HG03469 (cell line): ENCODE measurements around the gene CNTNAP2.
"Not testable (repeated sequence)": the region's sequence is repeated elsewhere in the genome, so short reads cannot be mapped to it uniquely, and the experiment has no call there.

Experiments used
- ATAC-seq: cut with Tn5 transposase; IDR thresholded peaks from one replicate; pipeline ENCODE4 v1.9.1; 2021; ENCODE audit warnings: mild to moderate bottlenecking, moderate library complexity, moderate number of reproducible peaks; ENCODE audit not compliant: unreplicated experiment

CNTNAP2 gene

DNA sequence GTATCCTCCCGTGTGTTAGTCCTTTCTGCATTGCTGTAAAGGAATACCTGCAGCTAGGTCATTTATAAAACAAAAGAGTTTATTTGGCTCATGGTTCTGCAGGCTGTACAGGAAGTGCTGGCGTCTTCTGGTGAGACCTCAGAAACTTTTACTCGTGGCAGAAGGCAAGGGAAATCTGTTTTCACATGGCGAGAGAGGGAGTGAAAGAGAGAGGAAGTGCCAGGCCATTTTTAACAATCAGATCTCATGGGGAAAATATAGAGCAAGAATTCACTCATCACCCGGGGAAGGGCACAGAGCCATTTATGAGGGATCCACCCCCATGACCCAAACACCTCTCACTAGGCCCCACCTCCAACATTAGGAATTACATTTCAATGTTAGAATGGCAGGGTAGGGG lies 952.2 kb downstream of the CNTNAP2 start:
- no peak for ATAC-seq

- no peak for ATAC-seq
These were observed 953.2 kb downstream of the CNTNAP2 start for GRCh38 chr7:147069771-147070170.

GRCh38 chr7:147070886-147071285 lies 954.3 kb downstream of the CNTNAP2 start:
- ATAC-seq = no peak

DNA sequence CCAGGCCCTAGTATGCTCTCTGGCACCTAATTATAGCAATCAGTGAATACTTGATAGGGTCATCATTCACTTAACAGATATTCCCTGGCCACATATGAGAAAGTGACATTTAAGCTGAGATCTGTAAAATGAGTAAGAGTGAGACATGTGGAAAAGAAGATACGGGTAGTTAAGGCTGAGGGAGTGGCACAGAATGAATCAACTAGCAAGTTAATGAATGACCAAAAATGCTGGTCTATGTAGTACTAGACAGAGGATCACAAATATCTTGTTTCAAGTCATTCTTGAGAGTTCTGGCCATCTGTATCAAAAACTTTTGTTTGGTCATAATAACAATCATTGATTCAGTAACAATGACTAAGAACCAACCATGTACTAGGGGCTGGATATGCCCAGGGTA lies 954.9 kb downstream of the CNTNAP2 start:
- ATAC-seq = no peak

DNA sequence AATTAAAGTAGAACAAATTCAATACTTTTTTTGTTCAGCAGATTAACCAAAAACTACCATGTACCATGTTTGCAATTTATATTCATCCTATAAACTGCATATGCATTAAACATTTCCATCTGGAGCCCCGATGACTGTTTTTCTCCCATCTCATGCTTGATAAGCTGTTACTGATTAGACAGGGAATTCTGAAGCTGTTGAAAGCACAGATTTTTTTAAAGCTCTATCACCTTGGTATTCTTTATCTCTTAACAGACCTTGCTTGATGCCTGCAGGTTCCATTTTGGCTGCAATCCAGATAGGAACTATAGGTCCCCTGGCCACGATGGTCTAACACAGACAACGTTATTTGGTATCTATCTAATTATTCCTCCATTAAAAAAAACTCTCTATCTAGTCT lies 961.7 kb downstream of the CNTNAP2 start:
- no peak for ATAC-seq

- ATAC-seq = no peak
These were observed 962.5 kb downstream of the CNTNAP2 start for GRCh38 chr7:147079083-147079482.

DNA sequence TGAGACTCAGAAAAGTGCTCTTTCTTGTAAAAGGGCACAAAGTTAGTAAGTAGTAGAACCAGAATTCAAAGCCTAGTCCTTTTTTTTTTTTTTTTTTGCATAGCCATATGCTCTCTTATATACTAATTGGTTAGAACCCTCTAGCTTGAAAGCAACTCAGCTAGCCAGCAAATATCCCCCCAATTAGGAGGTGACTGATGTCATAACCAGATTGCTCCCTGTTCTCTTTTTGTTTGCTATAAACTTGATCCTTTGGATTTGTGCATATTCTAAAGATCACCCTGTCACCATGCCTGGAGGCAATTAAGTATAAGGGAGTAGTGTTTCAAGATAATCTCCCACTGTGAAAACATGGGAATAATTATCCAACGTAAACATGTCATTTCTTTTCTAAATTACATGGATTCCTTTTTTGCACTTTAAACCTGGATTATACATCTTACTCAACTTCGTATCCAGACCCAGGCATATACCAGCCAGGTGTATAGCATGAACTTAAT lies 963.4 kb downstream of the CNTNAP2 start:
- no peak for ATAC-seq

- no peak for ATAC-seq
These were observed 964.5 kb downstream of the CNTNAP2 start for GRCh38 chr7:147081117-147081516.

GRCh38 chr7:147089051-147089461 lies 972.5 kb downstream of the CNTNAP2 start:
- no peak for ATAC-seq

DNA sequence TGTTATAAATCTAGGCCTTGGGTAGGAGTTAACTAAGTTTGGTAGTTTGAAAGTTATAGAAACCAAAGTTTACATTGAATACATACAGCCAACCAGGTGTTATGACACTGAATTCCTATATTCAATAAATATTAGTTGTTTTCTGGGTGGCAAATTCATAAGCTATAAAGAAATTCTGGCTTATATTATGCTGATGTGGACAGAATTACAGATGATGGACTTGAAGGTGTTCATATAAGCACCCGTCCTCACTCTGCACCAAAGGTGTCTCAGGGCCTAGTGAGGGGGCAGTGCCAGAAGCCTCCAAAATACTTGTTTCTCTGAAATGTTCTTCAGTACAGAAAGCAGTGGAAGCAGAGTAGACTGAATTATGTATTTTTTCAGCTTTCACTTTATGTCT lies 973.0 kb downstream of the CNTNAP2 start:
- no peak for ATAC-seq

DNA sequence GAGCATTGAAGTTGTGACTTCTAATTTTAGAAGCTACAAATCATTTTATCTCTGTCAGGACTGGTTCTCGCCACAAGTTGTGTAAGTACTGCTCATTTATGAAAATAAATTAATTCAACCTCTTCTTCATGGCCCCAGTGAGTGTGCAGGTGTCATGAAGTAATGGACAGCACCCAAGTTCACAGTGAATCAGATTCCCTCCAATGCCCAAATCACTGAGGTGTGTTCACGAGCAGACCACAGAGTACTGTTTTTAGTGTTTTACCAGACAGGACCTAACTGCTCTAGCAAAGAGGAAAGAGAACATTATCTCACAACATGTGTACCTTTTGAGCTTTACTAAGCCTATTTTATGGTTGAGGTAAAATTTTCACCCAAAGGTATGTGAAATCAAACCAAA lies 980.0 kb downstream of the CNTNAP2 start:
- ATAC-seq = no peak

DNA sequence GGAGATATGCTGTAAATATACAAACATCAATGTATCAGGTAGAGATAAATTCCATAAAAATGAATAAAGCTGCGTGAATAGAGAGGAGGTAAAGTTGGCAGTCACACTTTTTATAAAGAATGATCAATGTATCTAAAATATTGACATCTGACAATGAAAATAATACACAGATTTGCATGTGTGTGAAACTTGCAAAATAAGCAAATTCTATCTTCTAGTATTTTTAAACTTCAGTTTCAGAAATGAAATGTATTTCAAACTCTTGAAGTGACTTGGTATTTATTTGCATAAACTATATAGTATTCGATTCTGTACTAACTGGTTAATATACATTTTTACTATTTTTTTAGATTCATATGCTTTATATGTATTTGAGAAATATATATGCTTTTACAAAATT lies 986.6 kb downstream of the CNTNAP2 start:
- ATAC-seq = no peak

- ATAC-seq = no peak
These were observed 990.1 kb downstream of the CNTNAP2 start for GRCh38 chr7:147106746-147107145.

DNA sequence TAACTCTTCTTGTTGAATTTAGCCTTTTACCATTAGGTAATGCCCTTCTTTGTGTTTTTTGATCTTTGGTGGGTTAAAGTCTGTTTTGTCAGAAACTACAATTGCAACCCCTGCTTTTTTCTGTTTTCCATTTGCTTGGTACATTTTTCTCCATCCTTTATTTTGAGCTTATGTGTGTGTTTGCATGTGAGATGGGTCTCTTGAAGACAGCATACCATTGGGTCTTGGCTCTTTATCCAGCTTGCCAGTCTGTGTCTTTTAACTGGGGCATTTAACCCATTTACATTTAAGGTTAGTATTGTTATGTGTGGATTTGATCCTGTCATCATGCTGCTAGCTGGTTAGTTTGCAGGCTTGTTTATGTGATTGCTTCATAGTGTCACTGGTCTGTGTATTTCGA lies 997.9 kb downstream of the CNTNAP2 start:
- ATAC-seq = not testable (repeated sequence)

GRCh38 chr7:147136352-147136751 lies 1019.8 kb downstream of the CNTNAP2 start:
- ATAC-seq = no peak

DNA sequence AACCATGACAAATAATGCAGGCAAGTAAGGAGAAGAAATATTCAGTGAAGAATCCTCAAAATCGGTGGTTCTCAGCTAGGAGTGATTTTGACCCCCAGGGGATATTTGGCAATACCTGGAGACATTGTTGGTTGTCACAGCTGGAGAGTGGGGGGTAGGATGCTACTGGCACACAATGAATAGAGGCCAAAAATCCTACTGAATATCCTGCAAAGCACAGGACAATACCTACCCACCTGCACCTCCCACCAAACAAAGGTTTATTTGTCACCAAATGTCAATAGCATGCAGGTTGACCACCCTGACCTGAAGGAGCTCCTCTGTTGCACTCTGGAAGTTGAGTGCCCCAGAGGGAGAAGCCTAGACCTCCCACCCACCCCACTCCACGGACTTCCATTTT lies 1028.6 kb downstream of the CNTNAP2 start:
- no peak for ATAC-seq

DNA sequence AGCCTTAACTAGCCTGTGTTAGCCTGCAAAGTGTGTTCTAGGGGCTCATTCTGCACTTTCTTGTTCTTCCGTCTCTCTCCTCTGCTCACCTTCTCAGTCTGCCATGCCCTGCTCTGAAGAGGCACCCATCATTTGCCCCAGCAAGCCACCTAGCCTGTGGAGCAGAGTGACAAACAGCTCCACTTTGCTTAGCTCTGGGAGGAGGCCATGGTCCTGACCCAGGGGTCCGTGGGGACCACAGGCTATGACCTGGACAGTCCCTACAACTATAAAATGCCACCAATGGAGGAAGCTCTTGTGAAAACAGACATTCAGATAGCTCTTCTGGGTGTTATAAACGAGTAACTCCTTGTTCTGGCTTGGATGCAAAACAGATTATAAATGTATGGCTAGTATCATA lies 1029.6 kb downstream of the CNTNAP2 start:
- no peak for ATAC-seq

- no peak for ATAC-seq
These were observed 1035.1 kb downstream of the CNTNAP2 start for GRCh38 chr7:147151661-147152060.

DNA sequence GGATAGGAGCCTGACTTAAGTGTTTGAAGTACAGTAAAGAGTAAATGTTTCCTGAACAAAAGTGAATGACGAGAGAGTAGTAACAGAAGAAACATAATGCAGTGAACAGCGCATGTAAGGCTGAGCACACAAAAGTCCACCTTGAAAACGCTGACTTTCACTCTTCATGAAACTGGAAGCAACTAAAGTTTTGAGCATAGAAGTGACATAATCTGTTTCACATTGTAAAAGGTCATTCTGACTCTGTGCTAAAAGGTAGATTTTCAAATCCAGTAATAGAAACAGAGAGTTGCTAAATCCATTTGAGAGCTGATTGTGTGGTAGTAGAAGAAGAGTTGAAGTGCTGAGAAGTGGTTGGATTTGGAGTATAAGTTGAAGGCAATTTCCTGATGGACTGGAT lies 1037.0 kb downstream of the CNTNAP2 start:
- no peak for ATAC-seq

GRCh38 chr7:147161405-147161804 lies 1044.8 kb downstream of the CNTNAP2 start:
- no peak for ATAC-seq

- ATAC-seq = no peak
These were observed 1053.9 kb downstream of the CNTNAP2 start for GRCh38 chr7:147170341-147171012.

DNA sequence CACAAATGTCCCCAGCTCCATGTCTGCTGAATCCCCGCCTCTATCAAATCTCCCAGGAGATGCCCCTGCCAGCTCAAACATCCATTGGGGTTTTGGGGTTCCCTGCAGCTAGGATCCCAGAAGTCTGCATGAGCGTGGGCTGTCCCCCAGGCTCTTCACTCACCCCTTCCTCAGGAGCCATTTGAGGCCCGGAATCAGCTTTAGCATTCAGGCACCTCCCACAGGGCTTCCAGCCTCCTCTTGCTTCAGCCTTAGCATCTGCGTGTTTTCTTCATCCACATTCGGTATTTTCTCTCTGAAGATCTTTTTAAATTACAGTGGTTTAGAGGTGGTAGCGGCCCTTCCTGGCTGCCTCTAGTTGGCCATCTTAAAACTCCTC lies 1054.4 kb downstream of the CNTNAP2 start:
- no peak for ATAC-seq

GRCh38 chr7:147173883-147174282 lies 1057.3 kb downstream of the CNTNAP2 start:
- no peak for ATAC-seq
